ENCODE results near the gene FAM135A. TPM values are rescaled to one million over a fixed set of nuclear protein-coding genes. Genes with fewer than 3 reads are reported as not detected.

The FAM135A gene
- total and polyA plus RNA-seq, 10 of the 15 experiments (the other 5 are each of a cell fraction or from before 2014, with no cell fraction given), result 3.9 to 24.5 (median 13.7) TPM

DNA sequence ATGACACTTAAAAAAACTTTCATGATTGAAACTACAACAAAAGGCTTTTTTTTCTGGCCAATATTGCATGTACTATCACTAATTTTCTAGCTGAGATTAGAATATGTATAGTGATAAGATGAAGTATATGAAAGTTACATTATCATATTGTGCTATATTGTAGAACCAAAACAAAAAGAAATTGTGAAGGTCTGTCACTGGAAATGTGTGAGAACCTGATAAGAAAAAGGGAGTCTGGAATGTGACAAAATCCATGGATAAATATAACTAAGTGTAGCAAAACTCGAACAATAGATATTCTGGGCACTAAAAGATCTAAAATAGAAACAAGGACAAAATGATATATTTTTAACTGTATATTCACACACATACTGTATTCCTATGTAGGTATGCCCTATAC is 36.7 kb upstream of the FAM135A start:
- FAIRE-seq, result no peak
- Histone ChIP-seq H3K9ac (ENCODE audit: control insufficient read depth, insufficient read depth, low read length) (no peak overlapping the region), H3K4me3 (no peak overlapping the region), H3K27ac (ENCODE audit: control insufficient read depth, insufficient read depth) (no peak overlapping the region), H3K79me2 (ENCODE audit: control insufficient read depth, insufficient read depth, low read length) (no peaks in the 10 kb centered on the region), H3K36me3 (ENCODE audit: control insufficient read depth in 2 of 2, insufficient read depth in 2 of 2, low read length in 1 of 2) (no peaks in the 10 kb centered on the region), H2AFZ (ENCODE audit: control insufficient read depth, low read depth, low read length) (no peak overlapping the region), H3K9me3 (replicated peaks; ENCODE audit: control insufficient read depth, insufficient read depth, low read length) (no peaks in the 10 kb centered on the region), H3K4me2 (ENCODE audit: control insufficient read depth, insufficient read depth) (no peak overlapping the region), H3K27me3 (replicated peaks in 1 of 2; ENCODE audit: control insufficient read depth in 2 of 2, insufficient read depth in 2 of 2, low read length in 1 of 2) (no peaks in the 10 kb centered on the region; a peak in 1 of 4 replicates), H4K20me1 (ENCODE audit: control insufficient read depth, insufficient read depth) (no peaks in the 10 kb centered on the region), H3K4me1 (ENCODE audit: control insufficient read depth, insufficient read depth, low read length) (no peaks in the 10 kb centered on the region; the same call in 1 of the 2 replicates)
- in situ Hi-C loops (cut with MboI) (no loop called here), intact Hi-C loops (cut with micrococcal nuclease; ENCODE audit: unreplicated experiment) (loop anchor here (10.0 kb wide), 1 partner anchor 508 kb away; no protein-coding TSS in a partner anchor)
- 4% methylated on average over 1 of the region's 1 CpG for WGBS (ENCODE audit: insufficient coverage, insufficient replicate concordance, low lambda C conversion rate, missing lambda C conversion rate)
- ATAC-seq, result no peak
- no TSS peak for BruUV-seq (replicated peaks)
- DNase-seq (ENCODE audit: low read depth, low spot score), result no peak
- ChIA-PET SMC1A (ENCODE audit: uncharacterized antibody, unreplicated experiment) (interaction anchor here (1.6 kb wide), 1 partner anchor 66 kb away, joined by 5 read pairs; no protein-coding TSS in a partner anchor), RAD21 (ENCODE audit: unreplicated experiment) (interaction anchor here (1.5 kb wide), 1 partner anchor 156 kb away, joined by 3 read pairs; no protein-coding TSS in a partner anchor), CTCF (interaction anchor here (1.2 to 2.1 kb wide), 3 partner anchors 67 to 156 kb away, joined by 4 to 10 read pairs (median 9); no protein-coding TSS in a partner anchor), POLR2A (no interaction called here)
- TF ChIP-seq DPF2 (IDR thresholded peaks at IDR 0.05) (no peak), PAX8 (IDR thresholded peaks at IDR 0.05) (no peak), YY1 (IDR thresholded peaks at IDR 0.05; ENCODE audit: low read depth, low read length) (no peak), E2F4 (IDR thresholded peaks at IDR 0.05; ENCODE audit: low read depth, low read length) (no peak), BACH1 (IDR thresholded peaks at IDR 0.05; ENCODE audit: borderline replicate concordance) (no peak), LARP7 (IDR thresholded peaks at IDR 0.05) (no peak)

DNA sequence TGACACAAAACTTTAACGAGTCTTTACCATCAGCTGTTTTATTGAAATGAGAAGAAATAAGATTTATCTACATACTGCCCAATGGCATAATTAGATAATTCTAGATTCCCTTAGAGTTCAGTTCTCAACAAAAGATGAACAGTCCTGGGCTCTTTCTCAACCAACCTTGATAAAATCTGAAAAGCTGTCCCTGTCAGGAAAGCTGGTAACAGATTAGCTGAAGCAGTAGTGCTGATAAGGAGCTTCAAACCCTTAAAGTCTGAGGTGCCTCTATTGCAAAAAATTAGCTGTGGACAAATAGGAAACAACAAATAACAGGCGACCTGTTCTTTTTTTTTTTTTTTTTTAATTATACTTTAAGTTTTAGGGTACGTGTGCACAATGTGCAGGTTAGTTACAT is 35.9 kb upstream of the FAM135A start:
- Histone ChIP-seq H3K4me2 (ENCODE audit: control insufficient read depth, insufficient read depth) (no peak overlapping the region), H3K4me1 (ENCODE audit: control insufficient read depth, insufficient read depth, low read length) (no peaks in the 10 kb centered on the region; the same call in 1 of the 2 replicates), H3K36me3 (ENCODE audit: control insufficient read depth in 2 of 2, insufficient read depth in 2 of 2, low read length in 1 of 2) (no peaks in the 10 kb centered on the region), H3K27ac (ENCODE audit: control insufficient read depth, insufficient read depth) (no peak overlapping the region), H3K27me3 (replicated peaks in 1 of 2; ENCODE audit: control insufficient read depth in 2 of 2, insufficient read depth in 2 of 2, low read length in 1 of 2) (no peaks in the 10 kb centered on the region; a peak in 1 of 4 replicates), H3K9ac (ENCODE audit: control insufficient read depth, insufficient read depth, low read length) (no peak overlapping the region), H3K9me3 (replicated peaks; ENCODE audit: control insufficient read depth, insufficient read depth, low read length) (no peaks in the 10 kb centered on the region), H3K79me2 (ENCODE audit: control insufficient read depth, insufficient read depth, low read length) (no peaks in the 10 kb centered on the region), H3K4me3 (no peak overlapping the region), H2AFZ (ENCODE audit: control insufficient read depth, low read depth, low read length) (no peak overlapping the region), H4K20me1 (ENCODE audit: control insufficient read depth, insufficient read depth) (no peaks in the 10 kb centered on the region)
- 0% methylated on average over 2 of the region's 3 CpGs for WGBS (ENCODE audit: insufficient coverage, insufficient replicate concordance, low lambda C conversion rate, missing lambda C conversion rate)
- ChIA-PET SMC1A (ENCODE audit: uncharacterized antibody, unreplicated experiment) (interaction anchor here (0.8 to 1.6 kb wide), 3 partner anchors 36 to 156 kb away, joined by 3 to 5 read pairs (median 3); partner anchors contain the start of gene FAM135A), RAD21 (ENCODE audit: unreplicated experiment) (interaction anchor here (1.5 kb wide), 1 partner anchor 156 kb away, joined by 3 read pairs; no protein-coding TSS in a partner anchor), POLR2A (no interaction called here), CTCF (interaction anchor here (0.5 to 2.1 kb wide), 5 partner anchors 23 to 212 kb away, joined by 3 to 10 read pairs (median 4); no protein-coding TSS in a partner anchor)
- TF ChIP-seq, protein P1, sequence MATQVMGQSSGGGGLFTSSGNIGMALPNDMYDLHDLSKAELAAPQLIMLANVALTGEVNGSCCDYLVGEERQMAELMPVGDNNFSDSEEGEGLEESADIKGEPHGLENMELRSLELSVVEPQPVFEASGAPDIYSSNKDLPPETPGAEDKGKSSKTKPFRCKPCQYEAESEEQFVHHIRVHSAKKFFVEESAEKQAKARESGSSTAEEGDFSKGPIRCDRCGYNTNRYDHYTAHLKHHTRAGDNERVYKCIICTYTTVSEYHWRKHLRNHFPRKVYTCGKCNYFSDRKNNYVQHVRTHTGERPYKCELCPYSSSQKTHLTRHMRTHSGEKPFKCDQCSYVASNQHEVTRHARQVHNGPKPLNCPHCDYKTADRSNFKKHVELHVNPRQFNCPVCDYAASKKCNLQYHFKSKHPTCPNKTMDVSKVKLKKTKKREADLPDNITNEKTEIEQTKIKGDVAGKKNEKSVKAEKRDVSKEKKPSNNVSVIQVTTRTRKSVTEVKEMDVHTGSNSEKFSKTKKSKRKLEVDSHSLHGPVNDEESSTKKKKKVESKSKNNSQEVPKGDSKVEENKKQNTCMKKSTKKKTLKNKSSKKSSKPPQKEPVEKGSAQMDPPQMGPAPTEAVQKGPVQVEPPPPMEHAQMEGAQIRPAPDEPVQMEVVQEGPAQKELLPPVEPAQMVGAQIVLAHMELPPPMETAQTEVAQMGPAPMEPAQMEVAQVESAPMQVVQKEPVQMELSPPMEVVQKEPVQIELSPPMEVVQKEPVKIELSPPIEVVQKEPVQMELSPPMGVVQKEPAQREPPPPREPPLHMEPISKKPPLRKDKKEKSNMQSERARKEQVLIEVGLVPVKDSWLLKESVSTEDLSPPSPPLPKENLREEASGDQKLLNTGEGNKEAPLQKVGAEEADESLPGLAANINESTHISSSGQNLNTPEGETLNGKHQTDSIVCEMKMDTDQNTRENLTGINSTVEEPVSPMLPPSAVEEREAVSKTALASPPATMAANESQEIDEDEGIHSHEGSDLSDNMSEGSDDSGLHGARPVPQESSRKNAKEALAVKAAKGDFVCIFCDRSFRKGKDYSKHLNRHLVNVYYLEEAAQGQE (IDR thresholded peaks at IDR 0.05; ENCODE audit: low read depth, low read length), result no peak
- TF ChIP-seq RAD51 (IDR thresholded peaks at IDR 0.05) (no peak), IRF4 (IDR thresholded peaks at IDR 0.05; ENCODE audit: low read depth, low read length) (no peak), SUPT20H (IDR thresholded peaks at IDR 0.05; ENCODE audit: borderline replicate concordance, control insufficient read depth, low read depth, low read length) (no peak), SIN3A (IDR thresholded peaks at IDR 0.05; ENCODE audit: low read depth, low read length) (no peak)
- no peak for FAIRE-seq
- DNase-seq (ENCODE audit: low read depth, low spot score), result no peak
- no TSS peak for BruUV-seq (replicated peaks)
- intact Hi-C loops (cut with micrococcal nuclease; ENCODE audit: unreplicated experiment), result loop anchor here (10.0 kb wide), 1 partner anchor 507 kb away; no protein-coding TSS in a partner anchor
- in situ Hi-C loops (cut with MboI), result no loop called here
- ATAC-seq, result no peak

Measured in GM12878 (cell line).